Activated T-cell treated with anti-CD3 and anti-CD28 coated beads for 1 hour (primary cell): ENCODE results near the gene ASAP2.

Source experiments
- DNase-seq: peaks from one replicate; pipeline ENCODE4 v3.0.0-alpha.2; 2020; ENCODE audit warnings: low read depth

The ASAP2 gene

DNA sequence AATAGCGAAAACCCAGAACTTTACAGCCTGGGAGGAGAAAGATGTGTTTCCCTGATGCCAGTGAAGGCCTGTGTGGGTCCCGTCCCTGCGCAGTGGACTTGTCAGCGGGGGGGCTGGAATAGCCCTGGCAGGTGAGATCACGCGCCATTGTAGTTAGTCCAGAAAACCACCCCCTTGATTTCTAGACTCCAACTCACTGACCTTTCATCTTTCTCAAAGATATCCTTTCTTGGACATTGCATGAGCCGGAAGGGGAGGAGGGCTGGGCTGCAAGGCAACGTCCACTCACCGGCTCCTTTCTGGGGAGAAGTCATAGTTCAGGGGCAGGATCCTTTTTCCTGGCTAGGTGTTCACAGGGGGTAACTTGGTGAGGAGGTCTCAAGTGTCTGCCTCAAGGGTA, 22.3 kb upstream of the ASAP2 start:
- DNase-seq = no peak

DNA sequence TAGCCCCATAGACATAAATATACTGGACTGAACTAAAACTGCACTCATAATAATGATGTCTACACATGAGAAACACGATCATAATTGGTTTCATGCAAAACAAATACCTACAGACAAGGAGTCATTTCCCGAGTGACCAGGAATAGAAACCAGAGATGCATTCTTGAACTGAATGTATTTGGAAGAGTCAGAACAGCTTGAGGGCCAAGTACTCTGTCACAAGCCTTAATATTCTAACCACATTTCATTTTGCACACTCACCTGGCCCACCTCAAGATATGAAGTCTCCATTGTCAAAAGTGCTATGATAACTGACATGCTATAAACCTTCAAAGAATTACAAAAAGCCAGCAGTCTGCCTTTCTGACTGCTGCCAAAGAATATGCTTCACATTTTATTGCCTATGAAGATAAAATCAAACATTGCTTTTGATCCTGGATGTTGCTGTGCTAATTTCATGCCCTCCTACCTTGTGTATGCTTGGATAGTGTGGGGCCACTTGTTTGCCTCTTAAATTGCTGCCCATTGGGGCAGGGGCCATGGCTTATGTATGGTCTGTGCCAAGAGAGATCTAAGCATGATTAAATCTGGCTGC, 18.9 kb upstream of the ASAP2 start:
- DNase-seq = no peak

GRCh38 chr2:9188823-9189222, 17.8 kb upstream of the ASAP2 start:
- DNase-seq = no peak

GRCh38 chr2:9189901-9190300, 16.7 kb upstream of the ASAP2 start:
- DNase-seq = no peak

- DNase-seq = no peak
These were observed 15.6 kb upstream of the ASAP2 start for GRCh38 chr2:9191041-9191481.

DNA sequence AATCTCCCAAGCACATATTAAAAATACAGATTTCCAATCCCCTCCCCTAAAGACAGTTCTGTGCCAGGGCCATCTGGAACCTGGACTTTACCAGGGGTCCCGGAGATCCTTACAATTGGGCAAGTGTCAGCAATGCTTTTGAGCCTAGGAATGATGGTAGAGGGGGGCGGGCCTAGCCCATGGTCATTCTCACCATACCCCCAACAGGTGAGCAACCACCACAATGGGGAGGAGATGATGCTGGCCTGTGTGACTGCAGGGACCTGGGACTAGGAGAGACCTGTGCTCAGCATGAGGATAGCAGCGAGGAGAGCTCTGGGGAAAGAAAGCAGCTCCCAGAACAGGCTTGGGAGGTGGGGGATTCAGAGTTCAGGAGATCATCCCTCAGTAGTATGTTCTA, 13.9 kb upstream of the ASAP2 start:
- DNase-seq = no peak

DNA sequence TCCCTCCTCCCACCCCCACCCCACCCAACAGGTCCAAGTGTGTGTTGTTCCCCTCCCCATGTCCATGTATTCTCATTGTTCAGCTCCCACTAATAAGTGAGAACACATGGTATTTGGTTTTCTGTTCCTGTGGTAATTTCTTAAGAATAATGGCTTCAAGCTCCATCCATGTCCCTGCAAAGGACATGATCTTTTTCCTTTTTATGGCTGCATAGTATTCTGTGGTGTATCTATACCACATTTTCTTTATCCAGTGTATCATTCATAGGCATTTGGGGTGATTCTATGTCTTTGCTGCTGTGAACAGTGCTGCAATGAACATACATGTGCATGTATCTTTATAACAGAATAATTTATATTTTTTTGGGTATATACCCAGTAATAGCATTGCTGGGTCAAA, 12.3 kb upstream of the ASAP2 start:
- DNase-seq = no peak

GRCh38 chr2:9196637-9197036, 10.0 kb upstream of the ASAP2 start:
- DNase-seq = no peak

DNA sequence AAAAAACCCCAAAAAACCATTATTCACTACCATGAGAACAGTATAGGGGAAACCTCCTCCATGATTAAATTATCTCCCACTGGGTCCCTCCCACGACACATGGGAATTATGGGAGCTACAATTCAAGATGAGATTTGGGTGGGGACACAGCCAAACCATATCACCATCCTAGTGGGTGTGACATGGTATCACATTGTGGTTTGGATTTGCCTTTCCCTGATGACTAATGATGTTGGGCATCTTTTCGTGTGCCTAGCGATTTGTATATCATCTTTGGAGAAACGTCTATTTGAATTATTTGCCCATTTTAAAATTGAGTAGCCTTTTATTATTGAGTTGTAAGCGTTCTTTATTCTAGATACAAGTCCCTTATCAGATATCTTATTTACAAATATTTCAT, 8.7 kb upstream of the ASAP2 start:
- no peak for DNase-seq

- no peak for DNase-seq
These were observed 6.6 kb upstream of the ASAP2 start for GRCh38 chr2:9199716-9200632.

DNA sequence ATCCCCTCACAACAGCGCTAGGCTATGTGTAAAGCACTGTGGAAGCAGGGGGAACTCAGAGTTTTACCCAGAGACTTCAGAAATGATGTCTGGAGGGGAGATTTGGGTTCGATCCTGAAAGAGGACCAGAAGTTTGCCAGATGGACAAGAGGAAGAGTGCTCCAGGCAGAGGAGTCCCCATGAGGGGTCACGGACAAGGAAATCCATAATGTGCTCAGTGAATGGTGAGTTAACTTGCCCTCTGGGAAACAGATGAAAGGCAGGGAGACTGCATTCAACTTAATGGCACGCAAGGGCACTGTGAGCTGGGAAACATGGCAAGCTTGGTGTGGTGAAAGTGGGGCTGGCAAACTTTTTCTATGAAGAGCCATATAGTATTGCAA, 6.0 kb upstream of the ASAP2 start:
- no peak for DNase-seq

DNA sequence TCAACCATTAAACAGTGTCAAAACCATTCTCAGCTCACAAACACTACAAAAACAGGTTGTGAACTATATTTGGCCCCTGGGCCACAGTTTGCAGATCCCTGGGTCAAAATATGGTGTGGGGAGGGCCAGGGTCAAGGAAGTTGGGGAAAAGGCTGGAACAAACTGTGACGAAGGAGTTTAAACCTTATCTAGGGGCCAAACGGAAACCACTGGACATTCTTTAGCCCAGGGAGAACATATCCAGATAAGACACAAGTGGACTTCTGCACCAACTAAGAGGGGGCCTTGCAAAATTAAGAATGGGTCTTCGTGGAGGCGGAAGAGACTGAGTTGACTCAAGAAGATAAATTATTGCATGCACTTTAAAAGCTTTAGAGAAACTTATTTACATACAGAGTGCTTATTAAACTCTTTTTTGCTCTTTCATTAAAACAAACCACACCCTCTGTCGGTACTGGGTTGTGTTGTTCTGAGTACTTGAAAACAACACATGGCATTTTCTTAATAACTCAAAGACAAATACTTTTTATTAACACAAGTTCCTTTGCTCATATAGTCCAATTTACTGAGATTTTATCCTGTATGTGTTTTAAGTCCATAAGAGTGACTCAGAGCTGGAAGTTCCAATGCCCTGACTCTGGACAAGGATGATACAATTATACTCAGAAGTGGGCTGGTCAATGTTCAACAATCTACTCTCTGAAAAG, 5.3 kb upstream of the ASAP2 start:
- no peak for DNase-seq

DNA sequence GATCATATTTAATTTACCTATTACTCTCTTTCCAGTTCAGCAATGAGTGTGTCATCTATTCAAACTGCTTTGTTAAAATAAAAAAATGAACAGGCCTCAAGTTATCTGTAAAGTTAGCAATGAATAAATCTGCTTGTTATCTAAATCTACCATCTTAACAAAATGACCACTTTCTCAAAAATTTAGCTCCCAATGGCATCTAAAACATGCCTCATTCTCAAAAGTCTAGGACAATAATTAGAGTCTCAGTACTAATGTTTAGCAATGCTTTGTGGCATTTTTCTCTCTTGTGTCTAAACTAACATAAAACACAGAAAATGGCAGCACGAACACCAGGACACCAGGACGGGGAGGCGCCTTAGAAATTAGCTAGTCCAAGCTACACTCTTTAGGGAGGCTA, 3.6 kb upstream of the ASAP2 start:
- DNase-seq = no peak

GRCh38 chr2:9203876-9204275, 2.7 kb upstream of the ASAP2 start:
- no peak for DNase-seq

DNA sequence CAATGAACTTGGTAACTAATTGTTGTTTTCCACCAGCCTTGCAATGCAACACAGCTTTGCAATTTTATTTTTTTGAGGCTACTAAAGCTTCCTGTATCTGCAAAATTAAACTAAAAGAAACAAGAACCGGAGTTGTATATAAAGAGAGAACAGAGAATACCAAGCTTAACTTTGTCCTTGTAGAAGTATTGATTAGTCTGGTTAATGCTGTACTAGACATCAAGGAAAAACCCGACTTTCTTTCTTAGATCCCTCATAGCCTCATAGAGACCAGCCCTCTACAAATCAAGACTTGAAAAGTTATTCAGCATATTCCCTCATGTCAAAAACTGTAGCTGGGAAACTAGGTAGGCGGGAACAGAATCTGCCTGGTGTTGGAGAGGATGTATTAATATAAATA, 1.7 kb upstream of the ASAP2 start:
- no peak for DNase-seq

DNA sequence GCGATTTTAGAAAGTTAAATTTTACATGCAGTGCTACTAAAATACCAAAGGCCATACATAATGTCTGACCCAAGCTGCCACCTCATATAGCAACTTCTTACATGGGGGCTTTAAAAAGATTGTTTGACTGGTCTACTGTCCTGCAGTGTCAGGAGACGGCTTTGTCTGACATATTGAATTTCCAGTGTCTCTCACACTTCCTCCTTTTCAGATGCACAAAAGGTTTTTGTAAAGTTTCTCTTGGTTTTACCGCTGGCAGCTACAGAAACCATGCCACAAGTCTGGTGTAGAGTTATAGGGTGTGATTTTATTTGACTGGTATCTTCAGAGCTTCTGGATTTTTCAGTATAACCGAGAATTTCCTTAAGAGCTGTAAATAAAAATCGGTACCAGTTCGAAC, 1.1 kb upstream of the ASAP2 start:
- no peak for DNase-seq

- DNase-seq = no peak
These were observed 504 bp downstream of the ASAP2 start for GRCh38 chr2:9206991-9207640.

DNA sequence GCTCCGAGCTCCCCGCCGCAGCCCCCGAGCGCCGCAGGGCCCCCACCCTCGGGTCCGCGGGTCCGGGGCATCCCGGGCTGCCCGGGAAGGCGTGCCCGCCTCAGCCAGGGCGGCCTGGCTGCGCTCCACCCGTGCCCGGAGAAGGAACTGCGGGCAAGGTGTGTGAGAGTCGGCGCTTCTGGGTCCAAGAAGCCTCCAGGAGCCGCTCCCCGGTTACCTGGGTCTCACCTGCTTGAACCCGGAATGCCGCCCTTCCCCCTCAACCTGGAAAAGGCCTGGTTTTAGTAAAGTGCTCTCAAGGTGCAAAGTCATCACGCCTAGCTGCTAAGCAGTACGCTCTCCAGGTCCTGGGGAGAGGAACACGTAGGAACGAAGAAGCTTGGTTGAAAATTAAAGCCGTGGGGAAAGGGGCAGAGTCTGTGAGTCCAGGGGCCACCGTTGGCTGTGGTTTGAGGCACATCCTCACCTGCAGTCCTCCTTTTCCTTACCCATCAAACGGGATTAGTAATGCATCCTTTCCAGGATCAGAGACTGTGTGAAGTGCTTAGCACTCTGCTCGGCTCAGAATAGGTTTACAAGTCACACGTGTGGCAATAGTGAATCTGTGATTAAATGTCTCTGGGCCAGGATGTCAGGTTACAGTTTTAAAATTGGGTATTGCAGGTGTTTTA, 1.2 kb downstream of the ASAP2 start:
- no peak for DNase-seq

DNA sequence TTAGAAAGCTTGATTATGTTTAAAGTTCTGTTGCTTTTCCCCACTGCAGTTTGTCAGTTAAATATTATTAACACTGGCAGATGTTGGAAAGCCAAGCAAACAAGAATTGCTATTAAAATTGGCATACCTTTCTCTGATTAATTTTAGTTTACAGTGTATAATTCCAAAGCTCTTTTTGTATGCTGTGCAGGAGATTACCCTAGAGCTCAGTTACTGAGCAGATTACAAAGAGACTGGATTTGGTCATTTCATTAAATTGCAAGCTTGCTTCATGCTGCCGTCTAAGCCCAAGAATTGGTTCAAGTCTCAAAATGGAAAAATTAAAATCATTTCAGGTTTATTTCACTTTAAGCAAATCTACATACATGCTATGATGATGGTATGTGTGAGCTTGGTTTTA, 2.3 kb downstream of the ASAP2 start:
- DNase-seq = no peak

- DNase-seq = no peak
These were observed 3.4 kb downstream of the ASAP2 start for GRCh38 chr2:9210030-9210429.

- DNase-seq = no peak
These were observed 4.9 kb downstream of the ASAP2 start for GRCh38 chr2:9211496-9211895.

- DNase-seq = no peak
These were observed 5.5 kb downstream of the ASAP2 start for GRCh38 chr2:9212010-9212635.
